Activated T-cell treated with anti-CD3 and anti-CD28 coated beads, Interleukin-2, amount 50 U/mL, for 72 hours (primary cell): Measurements from ENCODE around the gene JPT1. TPM values are rescaled to one million over a fixed set of nuclear protein-coding genes. Genes with fewer than 3 reads are reported as not detected.
A peak's percentile ranks its signal among the peaks of the same experiment; 100 is the strongest.
"Not testable (repeated sequence)": the region's sequence is repeated elsewhere in the genome, so short reads cannot be mapped to it uniquely, and the experiment has no call there.

Experiments used
- ATAC-seq, 2 donors: fragments of 150-1000 bp; cut with Tn5 transposase; replicated peaks in 1 of 2; 2 replicates each; pipeline ENCODE4 v1.10.0; 2021; ENCODE audit warnings: moderate library complexity in 2 of 2, mild to moderate bottlenecking in 1 of 2
- DNase-seq, 2 donors: peaks; one replicate each; pipeline ENCODE4 v3.0.0; 2021 to 2022; ENCODE audit warnings: mixed read lengths in 1 of 2
- H3K27ac Mint-ChIP-seq: one replicate; pipeline ENCODE4 v1.8.0; 2022; ENCODE audit warnings: mild to moderate bottlenecking, moderate library complexity, mixed read lengths
- H3K27me3 Mint-ChIP-seq: one replicate; pipeline ENCODE4 v1.8.0; 2022; ENCODE audit warnings: low read depth, mixed read lengths
- H3K36me3 Mint-ChIP-seq, 2 donors: one replicate each; pipeline ENCODE4 v1.8.0; 2022; ENCODE audit warnings: mixed read lengths in 2 of 2, mild to moderate bottlenecking in 1 of 2; ENCODE audit not compliant: insufficient read depth in 2 of 2
- H3K4me1 Mint-ChIP-seq: one replicate; pipeline ENCODE4 v1.8.0; 2022; ENCODE audit warnings: low read depth, mixed read lengths
- H3K4me3 Mint-ChIP-seq, 2 donors: one replicate each; pipeline ENCODE4 v1.8.0; 2022; ENCODE audit warnings: mild to moderate bottlenecking in 2 of 2, mixed read lengths in 2 of 2, moderate library complexity in 2 of 2
- H3K9me3 Mint-ChIP-seq, 2 donors: one replicate each; pipeline ENCODE4 v1.8.0; 2022; ENCODE audit warnings: mixed read lengths in 2 of 2
- total RNA-seq, 2 donors: library from RNA; stranded (reverse); gene quantifications; one replicate each; pipeline ENCODE4 v1.2.3, GENCODE V29; 2022

Gene JPT1
- total RNA-seq, 2 donors from 2014 or later, result 162 to 188 TPM

GRCh38 chr17:75151930-75152329 lies 2.4 kb downstream of the JPT1 start:
- Mint-ChIP-seq H3K27ac (peak overlapping the region; percentile 89), H3K27me3 (no peaks in the 10 kb centered on the region), H3K9me3 (no peaks in the 10 kb centered on the region), H3K4me3 (peak overlapping the region; percentile 95 to 96), H3K4me1 (peaks cover 63% of the 10 kb centered on the region), H3K36me3 (peaks cover 11 to 14% of the 10 kb centered on the region in 2 donors)
- no peak for DNase-seq
- ATAC-seq, result no peak

GRCh38 chr17:75147878-75148546 lies 6.3 kb downstream of the JPT1 start:
- peak overlapping the region; percentile 20 for H3K27ac Mint-ChIP-seq
- H3K36me3 Mint-ChIP-seq, result peaks cover 11 to 30% of the 10 kb centered on the region in 2 donors
- ATAC-seq (no peak), DNase-seq (no peak)
- no peaks in the 10 kb centered on the region for H3K9me3 Mint-ChIP-seq
- H3K27me3 Mint-ChIP-seq, result no peaks in the 10 kb centered on the region
- peaks cover 39% of the 10 kb centered on the region for H3K4me1 Mint-ChIP-seq
- no peak overlapping the region for H3K4me3 Mint-ChIP-seq

- peaks cover 11 to 33% of the 10 kb centered on the region in 2 donors for H3K36me3 Mint-ChIP-seq
- DNase-seq (no peak), ATAC-seq (no peak)
- H3K27ac Mint-ChIP-seq, result peak overlapping the region; percentile 83
- no peaks in the 10 kb centered on the region for H3K9me3 Mint-ChIP-seq
- no peak overlapping the region for H3K4me3 Mint-ChIP-seq
- no peaks in the 10 kb centered on the region for H3K27me3 Mint-ChIP-seq
- peaks cover 25% of the 10 kb centered on the region for H3K4me1 Mint-ChIP-seq
These were observed 7.7 kb downstream of the JPT1 start for GRCh38 chr17:75146592-75146991.

GRCh38 chr17:75144816-75145512 lies 9.3 kb downstream of the JPT1 start:
- no peak for DNase-seq
- peaks cover 14% of the 10 kb centered on the region for H3K4me1 Mint-ChIP-seq
- H3K27ac Mint-ChIP-seq, result peak overlapping the region; percentile 35
- H3K27me3 Mint-ChIP-seq, result no peaks in the 10 kb centered on the region
- no peak for ATAC-seq
- peaks cover 12 to 40% of the 10 kb centered on the region in 2 donors for H3K36me3 Mint-ChIP-seq
- H3K4me3 Mint-ChIP-seq, result no peak overlapping the region
- H3K9me3 Mint-ChIP-seq, result no peaks in the 10 kb centered on the region

- Mint-ChIP-seq H3K36me3 (peaks cover 9 to 37% of the 10 kb centered on the region in 2 donors), H3K4me1 (no peaks in the 10 kb centered on the region), H3K27ac (no peak overlapping the region), H3K9me3 (no peaks in the 10 kb centered on the region), H3K27me3 (no peaks in the 10 kb centered on the region), H3K4me3 (no peak overlapping the region)
- ATAC-seq (no peak), DNase-seq (no peak)
These were observed 11.9 kb downstream of the JPT1 start for GRCh38 chr17:75142236-75142971.

GRCh38 chr17:75138519-75138918 lies 15.8 kb downstream of the JPT1 start:
- peaks cover 2 to 14% of the 10 kb centered on the region in 2 donors for H3K36me3 Mint-ChIP-seq
- no peak for ATAC-seq

GRCh38 chr17:75137762-75138161 lies 16.6 kb downstream of the JPT1 start:
- not testable (repeated sequence) for H3K4me1 Mint-ChIP-seq
- H3K36me3 Mint-ChIP-seq, result peaks cover 2 to 13% of the 10 kb centered on the region in 2 donors

More at GRCh38 chr17:75138519-75138918, 15.8 kb downstream of the JPT1 start:
- Mint-ChIP-seq H3K4me1 (no peaks in the 10 kb centered on the region), H3K27ac (no peak overlapping the region), H3K9me3 (no peaks in the 10 kb centered on the region), H3K4me3 (no peak overlapping the region), H3K27me3 (no peaks in the 10 kb centered on the region)
- no peak for DNase-seq

GRCh38 chr17:75135946-75136345 lies 18.4 kb downstream of the JPT1 start:
- DNase-seq (no peak), ATAC-seq (no peak)
- no peak overlapping the region for H3K4me3 Mint-ChIP-seq
- peaks cover 0 to 5% of the 10 kb centered on the region in 2 donors for H3K36me3 Mint-ChIP-seq
- H3K9me3 Mint-ChIP-seq, result no peaks in the 10 kb centered on the region
- peak overlapping the region; percentile 69 for H3K27ac Mint-ChIP-seq
- H3K4me1 Mint-ChIP-seq, result peaks cover 12% of the 10 kb centered on the region
- no peaks in the 10 kb centered on the region for H3K27me3 Mint-ChIP-seq

More at GRCh38 chr17:75137762-75138161, 16.6 kb downstream of the JPT1 start:
- not testable (repeated sequence) for DNase-seq, H3K4me3 Mint-ChIP-seq, ATAC-seq, H3K9me3 Mint-ChIP-seq, H3K27ac Mint-ChIP-seq, H3K27me3 Mint-ChIP-seq

- Mint-ChIP-seq H3K4me1 (peaks cover 17% of the 10 kb centered on the region), H3K4me3 (no peak overlapping the region), H3K27ac (no peak overlapping the region), H3K9me3 (no peaks in the 10 kb centered on the region), H3K36me3 (peaks cover 0 to 5% of the 10 kb centered on the region in 2 donors), H3K27me3 (no peaks in the 10 kb centered on the region)
- no peak for ATAC-seq
- no peak for DNase-seq
These were observed 18.9 kb downstream of the JPT1 start for GRCh38 chr17:75135452-75135851.

- Mint-ChIP-seq H3K27ac (peak overlapping the region; percentile 28), H3K4me1 (peaks cover 26% of the 10 kb centered on the region)
- H3K27me3 Mint-ChIP-seq, ATAC-seq, H3K9me3 Mint-ChIP-seq, H3K36me3 Mint-ChIP-seq, H3K4me3 Mint-ChIP-seq, DNase-seq: not testable (repeated sequence)
These were observed 20.5 kb downstream of the JPT1 start for GRCh38 chr17:75133607-75134347.

- Mint-ChIP-seq H3K4me3 (no peak overlapping the region), H3K27ac (peak overlapping the region; percentile 28), H3K4me1 (peaks cover 26% of the 10 kb centered on the region), H3K27me3 (no peaks in the 10 kb centered on the region), H3K36me3 (peaks cover 0 to 5% of the 10 kb centered on the region in 2 donors), H3K9me3 (no peaks in the 10 kb centered on the region)
- DNase-seq (no peak), ATAC-seq (no peak)
These were observed 21.3 kb downstream of the JPT1 start for GRCh38 chr17:75133001-75133400.

GRCh38 chr17:75132018-75133000 lies 22.0 kb downstream of the JPT1 start:
- not testable (repeated sequence) for H3K36me3 Mint-ChIP-seq, H3K9me3 Mint-ChIP-seq, DNase-seq, H3K27me3 Mint-ChIP-seq, ATAC-seq
- H3K4me1 Mint-ChIP-seq, result peaks cover 26% of the 10 kb centered on the region
- peak overlapping the region; percentile 88 for H3K27ac Mint-ChIP-seq
- H3K4me3 Mint-ChIP-seq, result peak overlapping the region; percentile 91 to 93
